K562 (cell line): Measurements from ENCODE around the gene POLN. TPM values are rescaled to one million over a fixed set of nuclear protein-coding genes. Genes with fewer than 3 reads are reported as not detected.

Experiments
- BRF1 ChIP-seq: IDR thresholded peaks from 3 replicates; pipeline ENCODE4 v1.6.1; 2011; ENCODE audit warnings: borderline replicate concordance, mild to moderate bottlenecking; ENCODE audit not compliant: insufficient read length; ENCODE audit errors: extremely low read depth
- CHD2 ChIP-seq: IDR thresholded peaks from 2 replicates; pipeline ENCODE4 v1.6.1; 2011; ENCODE audit warnings: low read depth, low read length
- HDAC1 ChIP-seq, 2 experiments: fragments of 450-650 bp; IDR thresholded peaks; 2 replicates each; pipeline ENCODE4 v1.6.1; 2016 to 2017; ENCODE audit warnings: inconsistent platforms in 1 of 2, mild to moderate bottlenecking in 1 of 2, moderate library complexity in 1 of 2
- HLTF ChIP-seq: fragments of 450-650 bp; IDR thresholded peaks from 2 replicates; pipeline ENCODE4 v1.6.1; 2016
- JUN ChIP-seq, 2 experiments: sonication (generic) in 1 of 2; formaldehyde crosslinking in 1 of 2; IDR thresholded peaks; 2 replicates each; pipeline versions ENCODE4 v1.6.1 to v1.8.0; 2012 to 2022; ENCODE audit warnings: borderline replicate concordance in 2 of 2, mild to moderate bottlenecking in 2 of 2, improper control_type of control experiment in 1 of 2, low read depth in 1 of 2, low read length in 1 of 2, missing genetic modification reagents in 1 of 2
- PTTG1 ChIP-seq: fragments of 450-650 bp; IDR thresholded peaks from 2 replicates; pipeline ENCODE4 v1.6.1; 2016; ENCODE audit warnings: low read depth, mild to moderate bottlenecking, missing genetic modification characterization, missing compliant biosample characterization
- RBM22 ChIP-seq: fragments of 200-400 bp; formaldehyde crosslinking; IDR thresholded peaks from 2 replicates; pipeline ENCODE4 v1.6.1; 2018; ENCODE audit warnings: low read length, low read depth; ENCODE audit not compliant: poor library complexity, severe bottlenecking
- TEAD1 ChIP-seq, 2 experiments: fragments of 450-650 bp in 1 of 2; sonication (generic) in 1 of 2; formaldehyde crosslinking; IDR thresholded peaks; 2 replicates each; pipeline versions ENCODE4 v1.4.0 to v1.8.0; 2020 to 2022; ENCODE audit warnings: mild to moderate bottlenecking in 2 of 2, missing genetic modification reagents in 1 of 2
- ZBTB1 ChIP-seq: sonication (generic); formaldehyde crosslinking; IDR thresholded peaks from 2 replicates; pipeline ENCODE4 v1.8.1; 2023; ENCODE audit warnings: missing genetic modification reagents, low read depth, mild to moderate bottlenecking, borderline replicate concordance
- ZNF589 ChIP-seq: fragments of 200-800 bp; sonication (Bioruptor generic); IDR thresholded peaks from 2 replicates; pipeline ENCODE4 v1.6.1; 2016; ENCODE audit warnings: low read depth, missing genetic modification characterization, missing compliant biosample characterization
- ZNF76 ChIP-seq: fragments of 250-450 bp; sonication (Bioruptor Pico); IDR thresholded peaks from 2 replicates; pipeline ENCODE4 v1.4.0; 2020; ENCODE audit warnings: mild to moderate bottlenecking, moderate library complexity, borderline replicate concordance
- polyA plus RNA-seq, 8 experiments: library from polyadenylated mRNA; depleted of rRNA in 4 of 8; stranded (reverse) in 5 of 8; unstranded in 3 of 8; fragments of >200 nt; fragmentation: Nextera tagmentation in 2 of 8; fragmentation: Illumina TruSeq in 1 of 8; extraction: Ambion mirVana in 2 of 8; extraction: Trizol in 1 of 8; gene quantifications; 2 replicates each; pipeline versions ENCODE4 v1.2.1 to v1.2.3, GENCODE V29; 2011 to 2014; ENCODE audit warnings: inconsistent platforms in 1 of 8, missing spikeins in 1 of 8
- total RNA-seq, 7 experiments: library from RNA; depleted of rRNA in 6 of 7; stranded (reverse); fragments of >200 nt in 6 of 7; fragmentation: Illumina TruSeq in 2 of 7; extraction: Trizol in 2 of 7; gene quantifications; 2 replicates each; pipeline versions ENCODE4 v1.2.1 to v1.2.3, GENCODE V29; 2011 to 2021; ENCODE audit warnings: low replicate concordance in 1 of 7
- TF ChIP-seq, protein P1 (sequence below): sonication (generic); formaldehyde crosslinking; IDR thresholded peaks from 2 replicates; pipeline ENCODE4 v1.8.1; 2022; ENCODE audit warnings: missing genetic modification reagents
- TF ChIP-seq, protein P2 (sequence below): sonication (generic); formaldehyde crosslinking; IDR thresholded peaks from 2 replicates; pipeline ENCODE4 v1.8.1; 2023; ENCODE audit warnings: mild to moderate bottlenecking, missing genetic modification reagents
- TF ChIP-seq, protein P3 (sequence below), 3 experiments: fragments of 200-800 bp in 1 of 3; fragments of 250-450 bp in 1 of 3; fragments of 450-650 bp in 1 of 3; sonication (Bioruptor Pico) in 1 of 3; sonication (Bioruptor generic) in 1 of 3; formaldehyde crosslinking in 1 of 3; IDR thresholded peaks; 2 replicates each; pipeline versions ENCODE4 v1.6.1 to v1.8.0; 2016 to 2022; ENCODE audit warnings: mild to moderate bottlenecking in 2 of 3, missing genetic modification characterization in 2 of 3, missing compliant biosample characterization in 1 of 3, moderate library complexity in 1 of 3
- TF ChIP-seq, protein P4 (sequence below): fragments of 250-450 bp; sonication (Bioruptor Pico); IDR thresholded peaks from 2 replicates; pipeline ENCODE4 v1.8.0; 2021; ENCODE audit warnings: mild to moderate bottlenecking, moderate library complexity

Gene POLN
- total and polyA plus RNA-seq, 9 of the 15 experiments (the other 6 are each of a cell fraction or from before 2014, with no cell fraction given) = 0.08 to 0.91 (median 0.32) TPM

DNA sequence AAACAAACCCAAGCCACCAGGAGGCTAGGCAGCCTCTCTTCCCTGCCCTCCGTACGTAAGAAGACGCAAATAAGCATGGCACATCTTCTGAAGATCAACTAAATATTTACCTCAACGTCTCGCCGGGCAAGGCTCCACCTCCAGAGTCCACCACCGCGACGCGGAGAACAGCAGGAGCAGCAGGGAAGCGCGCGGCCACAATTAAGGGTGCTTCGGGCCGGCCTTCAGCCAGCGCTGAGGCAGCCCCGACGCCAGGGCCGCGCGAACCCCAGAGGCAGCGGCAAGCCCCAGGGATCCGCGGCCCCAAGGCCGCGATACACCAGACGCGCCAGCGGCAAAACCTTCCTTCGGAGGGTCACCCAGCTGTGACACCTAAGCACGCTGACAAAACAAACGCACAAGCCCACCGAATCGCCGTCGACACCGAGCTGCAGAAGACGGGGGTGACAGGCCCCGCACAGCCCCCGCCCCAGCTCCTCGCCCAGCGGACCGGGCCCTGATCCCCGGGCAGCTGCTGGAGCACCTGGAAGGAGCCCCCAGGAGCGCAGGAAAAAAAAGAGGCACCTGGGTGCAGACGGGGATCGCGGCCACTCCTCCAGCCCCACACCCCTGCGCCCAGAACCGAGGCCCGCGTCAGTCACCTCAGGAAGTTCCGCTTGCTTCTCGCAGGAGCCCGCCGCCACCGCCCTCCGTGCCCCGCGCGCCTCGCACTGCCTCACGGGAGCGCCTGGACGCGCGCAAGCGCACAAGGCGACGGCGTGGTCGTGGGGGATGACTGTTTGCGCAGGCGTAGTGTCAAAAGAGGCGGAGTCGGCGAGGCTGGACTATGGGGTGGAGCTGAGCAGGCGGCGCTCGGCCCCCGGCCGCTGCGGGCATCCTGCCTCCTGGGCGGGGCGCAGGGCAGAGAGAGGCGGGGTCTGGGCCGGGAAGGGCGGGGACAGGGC is at the start of gene POLN, which contains the start of gene HAUS3 (continued):
- TF ChIP-seq, protein P1, sequence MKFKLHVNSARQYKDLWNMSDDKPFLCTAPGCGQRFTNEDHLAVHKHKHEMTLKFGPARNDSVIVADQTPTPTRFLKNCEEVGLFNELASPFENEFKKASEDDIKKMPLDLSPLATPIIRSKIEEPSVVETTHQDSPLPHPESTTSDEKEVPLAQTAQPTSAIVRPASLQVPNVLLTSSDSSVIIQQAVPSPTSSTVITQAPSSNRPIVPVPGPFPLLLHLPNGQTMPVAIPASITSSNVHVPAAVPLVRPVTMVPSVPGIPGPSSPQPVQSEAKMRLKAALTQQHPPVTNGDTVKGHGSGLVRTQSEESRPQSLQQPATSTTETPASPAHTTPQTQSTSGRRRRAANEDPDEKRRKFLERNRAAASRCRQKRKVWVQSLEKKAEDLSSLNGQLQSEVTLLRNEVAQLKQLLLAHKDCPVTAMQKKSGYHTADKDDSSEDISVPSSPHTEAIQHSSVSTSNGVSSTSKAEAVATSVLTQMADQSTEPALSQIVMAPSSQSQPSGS (CRISPR knock-in tag) = no peak
- TF ChIP-seq, protein P2, sequence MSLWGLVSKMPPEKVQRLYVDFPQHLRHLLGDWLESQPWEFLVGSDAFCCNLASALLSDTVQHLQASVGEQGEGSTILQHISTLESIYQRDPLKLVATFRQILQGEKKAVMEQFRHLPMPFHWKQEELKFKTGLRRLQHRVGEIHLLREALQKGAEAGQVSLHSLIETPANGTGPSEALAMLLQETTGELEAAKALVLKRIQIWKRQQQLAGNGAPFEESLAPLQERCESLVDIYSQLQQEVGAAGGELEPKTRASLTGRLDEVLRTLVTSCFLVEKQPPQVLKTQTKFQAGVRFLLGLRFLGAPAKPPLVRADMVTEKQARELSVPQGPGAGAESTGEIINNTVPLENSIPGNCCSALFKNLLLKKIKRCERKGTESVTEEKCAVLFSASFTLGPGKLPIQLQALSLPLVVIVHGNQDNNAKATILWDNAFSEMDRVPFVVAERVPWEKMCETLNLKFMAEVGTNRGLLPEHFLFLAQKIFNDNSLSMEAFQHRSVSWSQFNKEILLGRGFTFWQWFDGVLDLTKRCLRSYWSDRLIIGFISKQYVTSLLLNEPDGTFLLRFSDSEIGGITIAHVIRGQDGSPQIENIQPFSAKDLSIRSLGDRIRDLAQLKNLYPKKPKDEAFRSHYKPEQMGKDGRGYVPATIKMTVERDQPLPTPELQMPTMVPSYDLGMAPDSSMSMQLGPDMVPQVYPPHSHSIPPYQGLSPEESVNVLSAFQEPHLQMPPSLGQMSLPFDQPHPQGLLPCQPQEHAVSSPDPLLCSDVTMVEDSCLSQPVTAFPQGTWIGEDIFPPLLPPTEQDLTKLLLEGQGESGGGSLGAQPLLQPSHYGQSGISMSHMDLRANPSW (CRISPR knock-in tag) = no peak
- peak in 1 of 2 experiments; percentile 88; a peak in 2 of 4 replicates for TF ChIP-seq HDAC1 (IDR thresholded peaks at IDR 0.05)
- 0 out of 2 replicates have a peak, but pooled peaks have one; percentile 29 for TF ChIP-seq JUN (IDR thresholded peaks at IDR 0.05; ENCODE audit: borderline replicate concordance, low read depth, low read length)
- peak; percentile 81; the same call in 1 of the 2 replicates for TF ChIP-seq JUN (CRISPR knock-in tag; IDR thresholded peaks at IDR 0.05; ENCODE audit: borderline replicate concordance)
- peak; percentile 32; the same call in 1 of the 2 replicates for TF ChIP-seq CHD2
- no peak for TF ChIP-seq PTTG1 (tag)
- TF ChIP-seq, protein P3, sequence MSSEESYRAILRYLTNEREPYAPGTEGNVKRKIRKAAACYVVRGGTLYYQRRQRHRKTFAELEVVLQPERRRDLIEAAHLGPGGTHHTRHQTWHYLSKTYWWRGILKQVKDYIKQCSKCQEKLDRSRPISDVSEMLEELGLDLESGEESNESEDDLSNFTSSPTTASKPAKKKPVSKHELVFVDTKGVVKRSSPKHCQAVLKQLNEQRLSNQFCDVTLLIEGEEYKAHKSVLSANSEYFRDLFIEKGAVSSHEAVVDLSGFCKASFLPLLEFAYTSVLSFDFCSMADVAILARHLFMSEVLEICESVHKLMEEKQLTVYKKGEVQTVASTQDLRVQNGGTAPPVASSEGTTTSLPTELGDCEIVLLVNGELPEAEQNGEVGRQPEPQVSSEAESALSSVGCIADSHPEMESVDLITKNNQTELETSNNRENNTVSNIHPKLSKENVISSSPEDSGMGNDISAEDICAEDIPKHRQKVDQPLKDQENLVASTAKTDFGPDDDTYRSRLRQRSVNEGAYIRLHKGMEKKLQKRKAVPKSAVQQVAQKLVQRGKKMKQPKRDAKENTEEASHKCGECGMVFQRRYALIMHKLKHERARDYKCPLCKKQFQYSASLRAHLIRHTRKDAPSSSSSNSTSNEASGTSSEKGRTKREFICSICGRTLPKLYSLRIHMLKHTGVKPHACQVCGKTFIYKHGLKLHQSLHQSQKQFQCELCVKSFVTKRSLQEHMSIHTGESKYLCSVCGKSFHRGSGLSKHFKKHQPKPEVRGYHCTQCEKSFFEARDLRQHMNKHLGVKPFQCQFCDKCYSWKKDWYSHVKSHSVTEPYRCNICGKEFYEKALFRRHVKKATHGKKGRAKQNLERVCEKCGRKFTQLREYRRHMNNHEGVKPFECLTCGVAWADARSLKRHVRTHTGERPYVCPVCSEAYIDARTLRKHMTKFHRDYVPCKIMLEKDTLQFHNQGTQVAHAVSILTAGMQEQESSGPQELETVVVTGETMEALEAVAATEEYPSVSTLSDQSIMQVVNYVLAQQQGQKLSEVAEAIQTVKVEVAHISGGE (CRISPR knock-in tag; IDR thresholded peaks at IDR 0.05) = 0 out of 6 replicates have a peak, but pooled peaks of 1 of the 3 experiments have one; percentile 28
- TF ChIP-seq TEAD1 (CRISPR knock-in tag; IDR thresholded peaks at IDR 0.05) = no peak; a peak in 1 of 4 replicates
- no peak for TF ChIP-seq RBM22
- TF ChIP-seq ZNF589 (CRISPR knock-in tag) = no peak
- no peak for TF ChIP-seq ZNF76 (CRISPR knock-in tag)
- no peak for TF ChIP-seq HLTF
- TF ChIP-seq BRF1 = no peak
- peak; percentile 71; the same call in 1 of the 2 replicates for TF ChIP-seq ZBTB1 (CRISPR knock-in tag)
- TF ChIP-seq, protein P4, sequence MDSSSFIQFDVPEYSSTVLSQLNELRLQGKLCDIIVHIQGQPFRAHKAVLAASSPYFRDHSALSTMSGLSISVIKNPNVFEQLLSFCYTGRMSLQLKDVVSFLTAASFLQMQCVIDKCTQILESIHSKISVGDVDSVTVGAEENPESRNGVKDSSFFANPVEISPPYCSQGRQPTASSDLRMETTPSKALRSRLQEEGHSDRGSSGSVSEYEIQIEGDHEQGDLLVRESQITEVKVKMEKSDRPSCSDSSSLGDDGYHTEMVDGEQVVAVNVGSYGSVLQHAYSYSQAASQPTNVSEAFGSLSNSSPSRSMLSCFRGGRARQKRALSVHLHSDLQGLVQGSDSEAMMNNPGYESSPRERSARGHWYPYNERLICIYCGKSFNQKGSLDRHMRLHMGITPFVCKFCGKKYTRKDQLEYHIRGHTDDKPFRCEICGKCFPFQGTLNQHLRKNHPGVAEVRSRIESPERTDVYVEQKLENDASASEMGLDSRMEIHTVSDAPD (CRISPR knock-in tag) = no peak
